ENCODE data around the gene SLIT1.

The SLIT1 gene

DNA sequence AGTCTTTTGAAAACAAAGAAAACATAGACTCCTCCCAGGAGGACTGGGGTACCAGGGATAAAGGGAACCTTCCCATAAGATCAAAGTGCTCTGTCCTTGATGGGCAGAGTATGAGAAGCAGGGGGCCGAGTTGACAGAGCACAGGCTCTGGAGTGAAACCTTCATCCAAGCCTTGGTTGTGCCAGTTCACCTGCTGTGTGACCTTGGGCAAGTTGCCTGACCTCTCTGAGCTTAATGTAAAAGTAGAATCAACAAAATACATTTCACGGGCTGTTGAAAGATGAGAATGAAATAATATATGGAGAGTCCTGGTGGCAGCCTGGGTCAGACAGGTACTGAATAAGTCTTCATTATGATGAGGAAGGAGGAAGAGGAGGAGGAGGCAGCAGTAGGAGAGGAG, 69.9 kb downstream of the SLIT1 start:
- no peak for DNase-seq (ENCODE audit: low read depth in 2 of 2)

DNA sequence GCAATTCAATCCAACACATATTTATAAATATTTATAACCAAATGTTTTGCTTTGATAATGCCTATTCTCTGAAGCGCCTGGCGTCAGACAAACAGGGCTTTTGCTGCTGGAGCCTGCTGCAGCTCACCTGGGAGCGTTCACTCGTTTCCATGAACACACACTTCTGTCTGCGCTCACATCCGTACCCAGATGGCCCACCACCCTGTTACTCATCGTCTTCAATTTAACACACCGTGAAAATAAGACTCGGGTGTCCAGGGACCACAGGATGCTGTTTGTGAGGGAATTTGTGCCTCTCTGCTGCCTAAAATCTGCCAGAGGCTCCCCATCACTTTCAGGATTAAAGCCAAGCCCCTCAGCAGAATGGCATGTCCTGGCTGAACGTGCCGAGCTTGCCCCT, 74.1 kb downstream of the SLIT1 start:
- no peak for DNase-seq (ENCODE audit: low read depth in 2 of 2)

DNA sequence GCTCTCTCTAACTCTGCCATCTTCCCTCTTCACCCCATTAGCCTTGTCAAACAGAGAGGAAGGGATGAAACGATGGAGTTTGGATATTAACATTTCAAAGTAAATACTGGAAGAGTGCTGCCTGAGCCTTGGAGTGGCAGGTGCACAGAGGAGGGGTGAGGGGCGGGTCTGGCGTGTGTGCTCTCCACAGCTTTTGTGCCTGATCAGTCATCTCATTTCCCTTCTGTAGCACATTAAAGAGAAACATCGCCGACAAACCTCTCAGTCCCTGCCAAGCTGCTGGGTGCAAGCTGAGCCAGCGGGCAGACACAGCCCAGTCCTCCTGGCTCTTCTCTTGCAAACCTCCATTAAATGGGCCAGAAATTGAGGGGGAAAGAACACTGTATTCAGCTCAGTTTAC, 76.2 kb downstream of the SLIT1 start:
- DNase-seq (ENCODE audit: low read depth in 2 of 2): no peak

DNA sequence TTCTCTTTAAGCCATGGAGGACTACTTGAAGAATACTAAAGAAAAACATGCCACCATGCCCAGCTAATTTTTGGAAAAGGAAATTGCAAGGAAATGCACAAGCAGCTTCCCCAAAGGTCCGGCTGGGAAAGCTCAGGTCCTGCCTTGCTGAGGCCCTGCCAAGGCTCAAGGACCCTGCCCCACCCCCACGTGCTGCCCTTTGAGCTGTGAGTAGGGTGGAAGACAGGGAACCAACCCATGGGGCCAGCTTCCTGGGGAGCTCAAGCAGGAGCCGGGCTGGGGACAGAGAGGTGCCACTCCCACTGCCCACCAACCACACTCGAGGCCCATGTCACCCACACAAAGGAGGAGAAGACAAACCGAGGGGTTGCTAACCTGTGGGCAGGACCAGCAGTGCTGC, 78.2 kb downstream of the SLIT1 start:
- DNase-seq (ENCODE audit: low read depth in 2 of 2): no peak

DNA sequence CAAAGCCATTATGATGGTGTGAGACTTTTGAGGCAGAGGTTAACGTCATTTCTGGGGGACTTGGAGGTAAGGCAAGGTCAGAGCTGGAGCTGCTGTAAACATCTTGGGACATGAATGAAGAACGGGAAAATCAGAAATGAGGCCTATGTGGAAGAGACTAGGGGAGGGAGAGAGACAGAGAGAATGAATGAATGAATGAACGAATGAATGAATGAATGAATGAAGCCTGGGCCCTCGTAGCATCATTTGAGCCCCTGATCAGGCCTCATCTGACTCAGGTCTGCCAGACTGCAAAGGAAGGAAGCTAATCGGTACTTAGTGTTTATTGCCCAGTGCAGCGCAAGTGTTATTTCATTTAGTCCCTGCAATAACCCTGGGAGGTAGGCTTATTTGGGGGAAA, 79.6 kb downstream of the SLIT1 start:
- DNase-seq (ENCODE audit: low read depth in 2 of 2): no peak

DNA sequence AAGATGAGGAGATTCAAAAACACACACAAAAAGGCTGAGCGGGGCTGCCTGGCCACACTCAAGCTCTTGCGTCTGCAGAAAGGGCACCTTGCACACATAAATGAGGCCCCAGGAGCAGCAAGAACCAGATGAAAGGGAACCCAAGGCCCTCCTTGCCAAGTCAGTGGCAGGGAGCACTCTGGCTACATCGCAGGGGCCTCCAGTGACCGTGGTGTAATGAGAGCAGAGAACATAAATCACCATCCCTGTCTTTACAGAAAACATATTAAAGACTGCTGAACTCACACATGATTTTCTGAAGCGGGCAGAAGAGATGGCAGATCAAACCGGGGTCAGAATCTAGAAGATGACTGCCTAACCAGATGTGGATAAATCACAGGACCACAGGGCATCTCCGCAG, 80.5 kb downstream of the SLIT1 start:
- no peak for DNase-seq (ENCODE audit: low read depth in 2 of 2)

DNA sequence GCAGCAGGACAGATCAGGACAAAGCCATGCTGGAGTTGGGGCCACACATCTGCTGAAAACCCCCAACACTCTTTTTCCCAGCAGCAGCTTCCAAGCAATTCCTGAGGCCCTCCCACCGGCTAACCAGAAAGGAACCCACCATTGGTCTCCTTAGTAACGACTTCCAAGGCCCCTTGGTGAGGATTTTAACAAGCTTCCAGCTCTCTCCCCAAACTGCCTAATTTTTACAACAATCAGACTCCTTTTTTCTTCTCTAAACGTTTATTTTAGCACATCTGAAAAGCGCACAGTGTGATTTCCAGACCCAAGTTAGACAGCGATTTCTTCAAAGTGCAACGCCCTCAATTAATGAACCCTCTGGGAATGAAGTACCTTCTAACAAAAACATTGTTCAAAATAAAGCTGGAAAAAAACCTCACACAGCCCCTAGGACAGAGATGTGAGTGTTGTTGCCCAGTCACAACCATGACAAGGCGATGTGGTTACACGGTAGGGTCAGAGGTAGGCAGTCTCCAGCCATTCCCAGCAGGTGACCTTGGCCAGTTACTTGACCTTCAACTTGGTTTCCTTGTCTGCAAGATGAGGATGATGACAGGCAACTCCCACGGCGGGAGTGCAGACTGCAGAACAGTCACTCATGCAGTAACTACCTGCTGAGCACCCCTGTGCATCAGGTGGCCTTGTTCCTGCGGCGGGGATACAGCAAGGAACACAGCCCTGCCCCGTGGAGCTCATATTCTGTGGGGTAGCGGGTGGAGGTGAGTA, 82.3 kb downstream of the SLIT1 start:
- no peak for DNase-seq (ENCODE audit: low read depth in 2 of 2)

DNA sequence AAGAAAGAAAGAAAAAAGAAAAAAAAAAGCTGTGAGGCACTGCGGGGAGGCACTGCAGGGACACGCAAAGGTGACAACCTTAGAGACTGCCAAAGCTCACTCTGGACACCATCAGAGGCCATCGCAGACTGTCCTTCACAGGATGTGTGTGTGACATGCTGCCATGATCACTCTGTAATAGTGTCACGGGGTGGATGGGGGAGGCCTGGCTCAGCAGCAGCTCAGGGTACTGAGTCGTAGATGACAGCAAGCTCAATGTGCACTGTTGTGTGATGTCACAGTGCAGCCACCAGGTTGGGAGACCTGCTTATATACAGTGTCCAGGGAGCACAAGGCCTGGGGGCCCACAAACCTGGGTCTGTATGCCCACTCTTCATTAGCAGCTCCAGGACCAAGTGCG, 83.3 kb downstream of the SLIT1 start:
- DNase-seq (ENCODE audit: low read depth in 2 of 2): no peak

DNA sequence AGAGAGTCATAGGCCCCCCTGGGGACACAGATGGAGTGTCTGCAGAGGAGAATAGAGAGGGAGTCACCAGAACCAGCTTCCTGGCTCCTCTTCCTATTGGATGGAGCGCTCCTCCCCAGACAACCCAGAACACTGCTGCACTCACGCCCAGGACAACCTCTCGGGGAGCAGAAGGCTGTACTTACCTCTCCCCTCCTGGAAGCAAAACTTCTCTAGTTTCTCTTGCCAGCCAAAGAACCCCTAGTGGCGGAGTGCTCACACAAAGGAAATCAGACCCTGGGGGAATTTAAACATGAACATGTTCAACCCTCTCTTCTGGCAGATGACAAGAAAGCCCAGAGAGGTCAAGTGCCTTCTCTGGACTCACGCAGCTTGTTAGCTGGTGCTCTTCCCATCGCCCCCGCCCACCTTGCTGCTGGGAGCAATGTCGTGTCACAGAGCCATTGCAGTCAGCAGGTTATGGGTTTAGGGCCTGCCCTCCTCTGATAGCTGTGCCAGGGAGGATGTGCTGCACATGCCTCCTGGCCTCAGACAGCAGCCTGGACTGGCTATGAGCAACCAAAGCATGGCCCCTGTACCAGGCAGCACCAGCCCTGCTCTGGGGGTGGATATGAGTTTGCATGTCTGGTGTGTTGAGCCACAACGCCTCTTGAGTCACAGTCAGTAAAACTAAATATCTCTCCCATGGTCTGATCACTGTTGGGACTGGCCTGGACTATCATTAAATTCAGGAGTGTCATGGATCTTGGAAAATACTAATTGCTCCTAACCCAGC, 84.4 kb downstream of the SLIT1 start:
- DNase-seq (ENCODE audit: low read depth in 2 of 2): no peak

DNA sequence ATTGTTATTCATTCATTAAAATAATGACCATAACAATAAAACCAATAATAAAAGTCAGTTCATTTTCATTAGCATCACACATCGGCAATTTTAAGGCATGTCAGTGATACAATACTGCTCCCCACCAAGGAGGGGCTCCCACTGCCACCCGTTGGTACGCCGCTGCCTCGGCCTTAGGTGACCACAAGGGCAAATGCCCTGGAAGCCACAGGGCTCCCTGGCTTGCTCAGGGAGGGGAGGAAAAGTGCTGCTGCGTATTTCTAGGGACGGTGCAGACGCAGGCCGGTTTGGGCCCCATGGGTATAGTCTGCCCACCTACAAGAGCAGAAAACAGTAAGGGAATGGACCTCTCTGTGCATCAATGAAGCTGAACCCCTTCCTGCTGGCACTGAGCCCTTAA, 85.1 kb downstream of the SLIT1 start:
- DNase-seq (ENCODE audit: low read depth in 2 of 2): no peak

DNA sequence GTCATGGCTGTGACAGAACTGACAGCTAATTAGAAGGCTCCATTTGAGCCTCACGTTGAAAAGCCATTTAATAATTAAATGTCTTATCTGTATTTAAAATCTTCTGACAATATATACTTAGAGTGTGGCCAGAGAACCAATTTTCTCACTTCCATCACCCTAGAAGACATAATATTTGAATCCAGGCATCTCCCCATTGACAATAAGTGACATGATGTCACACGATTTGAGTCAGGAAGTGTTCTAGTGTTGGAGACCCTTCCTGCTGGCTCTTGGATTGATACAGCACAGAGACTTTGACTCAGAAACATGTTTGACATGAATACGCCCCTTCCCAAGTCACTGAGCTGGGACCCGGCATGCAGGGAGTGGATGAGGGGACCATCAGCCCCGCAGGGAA, 85.9 kb downstream of the SLIT1 start:
- no peak for DNase-seq (ENCODE audit: low read depth in 2 of 2)

DNA sequence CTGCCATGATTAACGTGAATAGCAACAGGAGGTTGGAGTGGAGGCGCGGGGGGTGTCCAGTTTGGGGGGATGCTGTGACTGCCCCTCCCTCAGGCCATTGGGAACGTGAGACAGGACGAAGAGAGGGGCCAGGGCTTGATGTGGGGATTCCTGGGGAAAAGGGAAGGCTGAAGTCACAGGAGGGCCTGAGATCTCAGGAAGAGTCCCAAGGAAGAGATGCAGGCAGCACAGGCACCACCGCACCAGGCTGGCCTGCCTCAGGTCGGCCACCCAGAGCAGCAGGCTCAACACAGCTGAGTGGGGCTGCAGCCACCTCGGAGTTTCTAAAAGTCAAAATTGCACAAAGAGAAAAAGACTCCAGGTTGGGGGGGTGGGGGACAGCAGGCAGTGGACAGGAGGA, 86.7 kb downstream of the SLIT1 start:
- DNase-seq (ENCODE audit: low read depth in 2 of 2): no peak

DNA sequence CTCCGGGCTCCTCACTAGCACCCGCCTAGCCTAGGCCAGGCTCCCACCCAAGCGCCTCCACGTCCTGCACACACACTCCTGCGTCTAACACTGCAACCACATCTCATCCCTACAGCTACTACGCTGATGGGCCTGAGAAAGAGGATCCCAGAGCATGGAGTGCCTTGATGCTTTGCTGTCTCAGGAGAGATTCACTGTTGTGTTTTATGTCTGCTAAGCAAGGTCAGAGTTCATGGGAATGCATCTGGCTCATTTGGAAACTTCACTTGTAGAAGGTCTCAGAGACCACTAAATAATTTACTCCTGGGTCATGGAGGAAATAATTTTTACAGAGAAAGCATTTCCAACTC, 88.7 kb downstream of the SLIT1 start:
- DNase-seq (ENCODE audit: low read depth in 2 of 2): no peak

DNA sequence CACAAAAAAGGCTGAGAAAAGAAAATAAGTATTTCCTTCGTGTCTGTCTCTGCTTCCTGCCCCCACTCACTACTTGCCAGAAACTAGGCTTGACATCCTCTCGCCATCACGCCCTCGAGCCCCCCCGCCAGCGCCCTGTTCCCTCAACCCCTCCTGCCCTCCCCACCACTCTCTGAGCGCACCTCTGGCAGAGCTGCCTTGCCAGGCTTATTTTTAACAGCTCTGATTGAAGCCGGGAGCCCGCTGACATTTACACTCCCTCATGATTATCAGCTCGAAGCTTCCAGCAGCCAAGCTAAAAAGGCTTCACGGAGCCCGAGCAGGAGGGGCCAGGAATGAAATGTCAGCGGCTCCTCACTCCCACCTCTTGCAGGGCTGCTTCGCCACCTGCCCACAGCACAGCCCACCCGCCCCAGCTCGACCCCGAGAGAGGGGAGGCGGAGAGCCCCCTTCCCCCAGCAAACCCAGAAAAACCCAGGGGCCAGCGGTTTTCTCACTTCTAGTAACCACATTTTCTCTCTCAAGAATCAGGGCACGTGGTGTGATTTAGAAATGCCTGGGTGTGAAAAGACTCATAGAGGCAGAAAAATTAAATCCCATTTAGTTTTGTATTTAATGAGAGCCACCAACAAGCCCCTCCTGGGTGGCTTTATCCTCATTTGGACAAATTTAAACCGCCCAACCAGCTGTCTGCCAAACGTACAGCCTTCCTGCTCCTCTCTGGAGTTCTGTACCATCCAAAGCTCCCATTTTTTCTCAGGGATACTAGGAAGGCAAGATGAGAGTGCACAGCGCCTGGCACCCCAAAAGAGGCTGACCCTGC, 89.3 kb downstream of the SLIT1 start:
- no peak for DNase-seq (ENCODE audit: low read depth in 2 of 2)

DNA sequence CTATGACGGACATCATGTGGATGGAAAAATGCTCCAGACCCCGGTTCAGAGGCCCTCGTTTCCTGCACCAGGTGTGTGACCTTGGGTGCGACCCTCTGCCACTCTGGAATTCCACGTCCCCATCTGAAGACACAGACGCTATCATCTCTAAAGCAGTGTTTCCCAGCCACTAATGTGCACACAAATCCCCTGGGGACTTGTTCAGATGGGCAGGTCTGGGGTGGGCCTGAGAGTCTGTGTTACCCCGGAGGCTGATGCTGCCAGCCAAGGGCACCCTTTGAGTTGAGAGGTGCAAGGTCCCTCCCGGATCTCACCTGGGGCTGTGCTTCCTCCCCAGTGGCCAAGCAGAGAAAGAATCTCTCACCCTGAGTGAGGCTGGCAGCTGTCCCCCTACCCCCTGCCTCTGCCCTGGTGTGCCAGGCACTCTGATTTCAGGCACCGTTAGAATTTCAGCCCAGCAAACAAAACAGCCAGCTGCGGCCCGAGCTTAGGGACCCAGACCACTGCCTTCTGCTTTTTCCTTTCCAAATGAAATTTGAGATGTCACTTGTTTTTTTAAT, 90.0 kb downstream of the SLIT1 start:
- DNase-seq (ENCODE audit: low read depth in 2 of 2): no peak

DNA sequence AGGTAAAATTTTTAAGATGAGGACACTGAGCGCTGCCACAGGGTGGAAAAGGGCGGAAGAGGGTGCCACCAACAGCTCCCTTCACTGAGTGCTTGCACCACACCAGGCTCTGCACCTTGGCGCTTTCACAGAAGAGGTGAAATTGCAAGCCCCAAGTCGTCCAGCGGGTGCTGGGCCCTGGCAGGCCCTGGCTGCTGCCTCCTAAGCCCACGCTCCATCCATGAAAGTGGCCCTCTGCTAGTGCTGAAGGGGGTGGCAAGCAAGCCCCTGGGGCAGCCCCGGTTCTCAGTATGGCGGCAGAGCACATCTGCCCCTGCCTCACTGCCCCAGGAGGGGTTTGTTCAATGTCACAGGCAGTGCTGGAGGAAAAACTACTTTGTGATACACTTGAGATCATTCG, 95.1 kb downstream of the SLIT1 start:
- no peak for DNase-seq (ENCODE audit: low read depth in 2 of 2)

DNA sequence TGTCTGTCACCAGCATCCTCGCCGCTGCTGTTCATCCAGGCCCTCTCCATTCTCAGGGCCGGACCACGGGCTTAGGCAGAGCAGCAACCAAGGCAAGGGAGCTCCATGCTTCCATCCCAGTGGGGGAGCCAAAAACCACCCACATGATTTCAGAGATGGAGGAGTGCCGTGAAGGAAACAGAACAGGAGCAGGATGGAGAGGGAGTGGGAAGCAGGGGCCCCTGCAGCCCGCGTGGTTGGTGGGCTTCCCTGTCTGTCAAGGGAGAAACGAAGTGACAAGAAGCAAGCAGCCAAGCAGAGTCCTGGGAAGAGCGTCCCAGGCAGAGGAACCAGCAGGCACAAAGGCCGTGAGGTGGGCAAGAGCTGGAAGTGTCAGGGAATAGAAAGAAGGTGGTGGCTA, 95.7 kb downstream of the SLIT1 start:
- DNase-seq (ENCODE audit: low read depth in 2 of 2): no peak

DNA sequence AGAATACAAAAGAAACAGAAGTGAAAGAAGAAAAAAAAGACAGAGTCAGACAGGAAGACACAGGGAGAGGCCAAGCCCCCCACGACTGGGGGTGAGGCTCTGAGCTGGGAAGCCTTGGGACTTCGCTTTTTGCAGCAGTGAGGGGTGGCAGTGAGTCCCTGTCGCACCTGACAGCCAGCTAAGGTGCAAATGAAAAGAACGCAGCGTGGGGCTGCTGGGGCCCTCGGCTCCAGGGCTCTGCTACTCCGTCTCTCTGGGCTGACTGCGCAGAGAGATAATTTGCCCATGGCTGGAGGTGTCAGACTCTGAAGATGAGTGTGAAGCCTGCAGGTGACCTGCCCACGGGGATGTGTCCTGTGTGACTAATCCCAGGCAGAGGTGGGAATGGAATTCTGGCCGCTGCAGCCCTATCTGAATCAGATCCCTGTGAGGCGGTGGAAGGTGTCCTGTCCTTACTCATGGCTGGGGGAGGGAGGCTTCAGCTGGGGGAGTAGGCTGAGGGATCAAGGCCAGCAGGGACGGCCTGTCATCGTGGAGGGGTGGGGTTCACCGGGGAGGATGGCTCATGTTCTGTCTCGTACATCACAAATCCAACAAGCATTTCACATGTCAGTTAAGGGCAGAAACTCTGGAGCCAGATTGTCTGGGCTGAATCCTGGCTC, 96.4 kb downstream of the SLIT1 start:
- DNase-seq (ENCODE audit: low read depth in 2 of 2): no peak

DNA sequence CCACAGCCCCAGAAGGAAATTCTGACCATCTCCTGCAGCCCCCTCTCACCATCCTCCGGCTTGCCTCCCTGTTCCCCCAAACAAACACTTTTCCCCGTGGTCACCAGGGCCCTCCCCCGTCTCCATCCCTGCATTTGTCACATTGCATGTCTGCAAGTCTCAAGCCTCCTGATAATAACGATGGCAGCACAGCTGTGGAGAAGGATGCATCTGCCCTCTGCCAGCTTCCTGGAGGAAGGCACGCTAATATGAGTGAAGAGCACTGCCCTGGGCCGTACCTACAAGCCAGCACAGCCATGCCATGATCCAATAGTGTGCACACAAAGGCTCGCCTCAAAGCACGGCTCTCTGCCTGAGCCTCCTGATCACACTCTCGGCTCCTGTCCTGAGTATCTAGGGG, 98.5 kb downstream of the SLIT1 start:
- no peak for DNase-seq (ENCODE audit: low read depth in 2 of 2)

DNA sequence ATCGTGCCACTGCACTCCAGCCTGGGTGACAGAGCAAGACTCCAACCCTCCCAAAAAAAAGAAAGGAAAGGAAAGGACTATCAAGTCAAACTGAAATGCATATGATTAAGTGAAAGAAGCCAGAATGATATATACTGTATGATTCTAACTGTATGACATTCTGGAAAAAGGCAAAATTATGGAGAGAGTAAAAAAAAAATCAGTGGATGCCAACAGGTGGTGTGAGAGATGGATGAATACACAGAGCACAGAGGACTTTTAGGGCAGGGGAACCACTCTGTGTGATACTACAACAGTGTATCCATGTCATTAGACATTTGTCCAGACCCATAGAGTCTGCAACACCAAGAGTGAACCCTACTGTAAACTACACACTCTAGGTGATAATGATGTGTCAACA, 99.2 kb downstream of the SLIT1 start:
- DNase-seq (ENCODE audit: low read depth in 2 of 2): no peak

DNA sequence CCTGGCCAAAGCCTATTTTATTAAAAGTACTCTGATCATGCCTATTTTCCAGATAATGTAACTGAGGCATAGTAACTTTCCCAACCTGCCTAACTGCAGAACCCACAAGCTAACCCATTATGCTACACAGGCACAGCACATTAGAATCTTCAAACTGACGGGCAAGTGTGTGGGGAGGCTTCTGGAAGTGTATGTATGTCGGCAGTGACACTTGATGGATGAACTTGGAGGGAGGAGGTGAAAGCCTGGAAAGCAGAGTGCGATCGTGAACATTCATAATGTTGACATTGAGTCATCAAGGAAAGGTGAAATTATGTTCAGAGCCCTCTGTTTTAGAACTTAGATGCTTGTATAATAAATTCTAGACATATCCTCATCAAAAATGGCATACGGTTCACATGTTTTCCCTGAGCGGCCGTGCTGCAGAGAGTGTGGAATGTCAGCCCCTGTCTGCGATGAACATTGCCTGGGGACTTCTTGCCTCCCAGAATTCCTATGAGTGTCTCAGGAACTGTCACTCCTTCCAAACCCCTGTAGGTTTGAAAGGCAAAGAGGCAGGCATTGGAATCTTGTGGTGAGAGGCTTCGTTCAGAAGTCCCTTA, 102.4 kb downstream of the SLIT1 start:
- no peak for DNase-seq (ENCODE audit: low read depth in 2 of 2)
